Heart right ventricle (tissue), 16 donors: ENCODE data around the gene ANKRD12. TPM values are rescaled to one million over a fixed set of nuclear protein-coding genes. Genes with fewer than 3 reads are reported as not detected.

Source experiments
- ATAC-seq, 8 donors: fragments of 200-7000 bp; cut with Tn5 transposase; one replicate each; pipeline ENCODE4 v1.9.1; 2020; ENCODE audit warnings: mild to moderate bottlenecking in 8 of 8, moderate library complexity in 8 of 8, moderate number of reproducible peaks in 1 of 8
- DNase-seq, 2 donors: peaks; one replicate each; pipeline ENCODE4 v3.0.0-alpha.2; 2020
- H3K27ac ChIP-seq, 10 donors: fragments of 200-600 bp; sonication (generic) in 2 of 10; one replicate each; pipeline versions ENCODE4 v1.5.0 to v1.8.0; 2020 to 2022; ENCODE audit warnings: mild to moderate bottlenecking in 3 of 10
- H3K27me3 ChIP-seq, 7 donors: fragments of 200-600 bp; one replicate each; pipeline ENCODE4 v1.8.0; 2021 to 2022; ENCODE audit warnings: mild to moderate bottlenecking in 2 of 7
- H3K36me3 ChIP-seq, 9 donors: fragments of 200-600 bp; sonication (generic) in 1 of 9; one replicate each; pipeline versions ENCODE4 v1.5.0 to v1.8.0; 2020 to 2022; ENCODE audit warnings: mild to moderate bottlenecking in 2 of 9
- H3K4me1 ChIP-seq, 9 donors: fragments of 200-600 bp; sonication (generic) in 1 of 9; one replicate each; pipeline versions ENCODE4 v1.5.0 to v1.8.0; 2020 to 2022; ENCODE audit warnings: mild to moderate bottlenecking in 4 of 9
- H3K4me3 ChIP-seq, 10 donors: fragments of 200-600 bp; sonication (generic) in 2 of 10; one replicate each; pipeline versions ENCODE4 v1.5.0 to v1.8.0; 2020 to 2022; ENCODE audit warnings: mild to moderate bottlenecking in 7 of 10, moderate library complexity in 2 of 10
- H3K9me3 ChIP-seq, 11 donors: fragments of 200-600 bp in 10 of 11; sonication (generic) in 2 of 11; one replicate each; pipeline versions ENCODE4 v1.5.0 to v1.8.0; 2013 to 2022; ENCODE audit warnings: mild to moderate bottlenecking in 2 of 11, control low read depth in 1 of 11, moderate library complexity in 1 of 11
- CTCF ChIP-seq, 9 donors: fragments of 200-600 bp; sonication (generic) in 2 of 9; IDR thresholded peaks; one replicate each; pipeline versions ENCODE4 v1.5.0 to v1.8.0; 2021 to 2022; ENCODE audit warnings: antibody characterized with exemption in 9 of 9, mild to moderate bottlenecking in 5 of 9, moderate library complexity in 1 of 9
- WGBS, 2 donors: extraction: QIAGEN DNeasy Blood & Tissue Kit; methylation state at CpG; one replicate each; pipeline ENCODE4 v1.1.7; 2013; ENCODE audit warnings: inconsistent platforms in 1 of 2; 5-methylcytosine and 5-hydroxymethylcytosine counted together
- intact Hi-C, 10 donors: fragments of 100-400 bp; cut with DNase I; formaldehyde crosslinking; loops; one replicate each; pipeline versions ENCODE4 v1.11.1 to v1.14.2; 2022
- polyA plus RNA-seq, 2 donors: library from polyadenylated mRNA; stranded (reverse); fragments of 200-250 nt; gene quantifications; one replicate each; pipeline ENCODE4 v1.2.3, GENCODE V29; 2013
- total RNA-seq, 10 donors: library from RNA; stranded (reverse); fragmentation: NEBNext Ultra II Directional in 3 of 10; extraction: Animal tissue kit (Norgen Biotek cat#: 25700) in 3 of 10; gene quantifications; one replicate each; pipeline versions ENCODE4 v1.2.1 to v1.2.4, GENCODE V29; 2021 to 2023
- donor health status: Arrhythmogenic right ventricular cardiomyopathy.
- donor health status: ischemic (EF 13 %, LVEDD 7.1; RV severe dilation, severe dysfunction).
- donor health status: healthy with polysubstance abuse.
- donor health status: DM: no; HTN: yes; CAD: no.
- donor health status: DM: no; HTN: no; CAD: no.
- donor health status: ischemic (EF 25% LVEDD 6.9; RV normal size, moderate dysfunction).
- donor health status: ischemic (EF 25% LVEDD 5.7; RV mildly dilated, moderate dysfunction).
- donor health status: healthy.
- donor health status: DM: yes; HTN: yes; CAD: no.
- donor health status: Ischemic cardiomyopathy.
- donor health status: ischemic (EF 35%, LVEDD 5.7; RV mildly dilated, moderate dysfunction).
- donor health status: nonischemic (EF 11% LVEDD 7.7; RV severe dilation, severe dysfunction).
- donor health status: DM: yes; HTN: yes; CAD: no.
- donor health status: PGD.
- donor health status: ischemic (EF 29% LVEDD 5.4; RV normal size, mild dysfunction).
- donor health status: nonischemic (EF 23%, LVEDD 6.1; RV moderate dilation, normal function).

ANKRD12 gene
- total and polyA plus RNA-seq, 12 donors = 3.1 to 70.2 (median 55.5) TPM

- Histone ChIP-seq H3K36me3 (peaks cover 0 to 84% (median 8%) of the 10 kb centered on the region in 9 donors), H3K4me3 (no peak overlapping the region), H3K27ac (no peak overlapping the region), H3K4me1 (peaks cover 0 to 6% (median 0%) of the 10 kb centered on the region in 9 donors), H3K9me3 (no peaks in the 10 kb centered on the region), H3K27me3 (no peaks in the 10 kb centered on the region)
- intact Hi-C loops = no loop called here
- 95 to 96% methylated on average over 3 of the region's 3 CpGs for WGBS, 2 donors
- DNase-seq (no peak), ATAC-seq (no peak)
- no peak for TF ChIP-seq CTCF (IDR thresholded peaks at IDR 0.05)
These were observed 107.8 kb downstream of the ANKRD12 start for GRCh38 chr18:9244376-9244775.

DNA sequence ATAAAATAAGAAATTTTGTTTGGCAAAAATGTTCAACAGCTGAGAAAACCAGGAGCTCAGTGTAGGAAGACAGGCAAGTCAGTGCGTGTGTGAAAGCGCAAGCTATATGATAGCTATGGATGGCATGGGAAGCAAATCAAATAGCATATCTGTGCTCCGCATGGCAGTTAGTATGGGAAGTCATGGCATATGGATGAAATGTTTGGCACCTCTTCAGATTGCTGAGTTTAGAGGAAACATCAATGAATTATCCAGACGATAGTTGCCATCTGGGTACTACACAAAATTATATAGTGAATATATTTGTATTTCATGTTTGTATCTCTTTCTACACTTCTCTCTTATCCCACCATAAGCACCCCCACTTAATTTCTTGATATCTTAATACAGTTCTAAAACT lies 112.1 kb downstream of the ANKRD12 start:
- no peaks in the 10 kb centered on the region for H3K4me1 ChIP-seq
- H3K27ac ChIP-seq = no peak overlapping the region
- WGBS, 2 donors = 98 to 99% methylated on average over 4 of the region's 4 CpGs
- no peak for DNase-seq
- no peak overlapping the region for H3K4me3 ChIP-seq
- intact Hi-C loops = no loop called here
- ATAC-seq = no peak
- no peaks in the 10 kb centered on the region for H3K9me3 ChIP-seq
- no peak for TF ChIP-seq CTCF (IDR thresholded peaks at IDR 0.05)
- H3K27me3 ChIP-seq = no peaks in the 10 kb centered on the region
- H3K36me3 ChIP-seq = peaks cover 0 to 70% (median 6%) of the 10 kb centered on the region in 9 donors

DNA sequence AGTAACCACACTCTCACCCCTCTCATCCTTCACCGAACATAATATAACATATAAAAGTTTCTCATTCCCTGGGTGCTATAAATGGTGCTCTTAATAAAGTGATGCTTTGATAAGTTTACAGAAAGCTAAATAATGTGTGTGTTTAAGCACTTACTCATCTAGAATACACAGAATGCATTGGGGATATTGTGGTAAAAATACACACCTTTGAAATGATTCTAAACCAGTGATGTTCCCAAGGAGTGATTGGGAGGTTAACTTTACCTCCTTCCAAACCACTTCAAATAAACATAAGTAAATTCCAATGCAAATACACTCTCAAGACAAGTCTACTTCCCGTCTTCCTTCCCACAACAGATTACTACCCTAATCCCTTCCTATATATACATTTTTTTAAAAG lies 112.7 kb downstream of the ANKRD12 start:
- Histone ChIP-seq H3K27me3 (no peaks in the 10 kb centered on the region), H3K9me3 (no peaks in the 10 kb centered on the region), H3K4me1 (no peaks in the 10 kb centered on the region), H3K27ac (no peak overlapping the region), H3K36me3 (peaks cover 0 to 70% (median 2%) of the 10 kb centered on the region in 9 donors), H3K4me3 (no peak overlapping the region)
- no peak for TF ChIP-seq CTCF (IDR thresholded peaks at IDR 0.05)
- 98 to 100% methylated on average over 2 of the region's 2 CpGs for WGBS, 2 donors
- ATAC-seq (no peak), DNase-seq (no peak)
- intact Hi-C loops = no loop called here

GRCh38 chr18:9259173-9259572 lies 122.6 kb downstream of the ANKRD12 start:
- WGBS, 2 donors = 94 to 95% methylated on average over 3 of the region's 3 CpGs
- peaks cover 0 to 53% (median 16%) of the 10 kb centered on the region in 9 donors for H3K36me3 ChIP-seq
- H3K9me3 ChIP-seq = no peaks in the 10 kb centered on the region
- no peak overlapping the region for H3K27ac ChIP-seq
- DNase-seq = no peak
- ATAC-seq = no peak
- no peaks in the 10 kb centered on the region for H3K27me3 ChIP-seq
- intact Hi-C loops = no loop called here
- H3K4me1 ChIP-seq = peaks cover 0 to 11% (median 0%) of the 10 kb centered on the region in 9 donors
- no peak overlapping the region for H3K4me3 ChIP-seq
- no peak for TF ChIP-seq CTCF (IDR thresholded peaks at IDR 0.05)
